ENCODE results near the gene CTPS1.

CTPS1 gene

DNA sequence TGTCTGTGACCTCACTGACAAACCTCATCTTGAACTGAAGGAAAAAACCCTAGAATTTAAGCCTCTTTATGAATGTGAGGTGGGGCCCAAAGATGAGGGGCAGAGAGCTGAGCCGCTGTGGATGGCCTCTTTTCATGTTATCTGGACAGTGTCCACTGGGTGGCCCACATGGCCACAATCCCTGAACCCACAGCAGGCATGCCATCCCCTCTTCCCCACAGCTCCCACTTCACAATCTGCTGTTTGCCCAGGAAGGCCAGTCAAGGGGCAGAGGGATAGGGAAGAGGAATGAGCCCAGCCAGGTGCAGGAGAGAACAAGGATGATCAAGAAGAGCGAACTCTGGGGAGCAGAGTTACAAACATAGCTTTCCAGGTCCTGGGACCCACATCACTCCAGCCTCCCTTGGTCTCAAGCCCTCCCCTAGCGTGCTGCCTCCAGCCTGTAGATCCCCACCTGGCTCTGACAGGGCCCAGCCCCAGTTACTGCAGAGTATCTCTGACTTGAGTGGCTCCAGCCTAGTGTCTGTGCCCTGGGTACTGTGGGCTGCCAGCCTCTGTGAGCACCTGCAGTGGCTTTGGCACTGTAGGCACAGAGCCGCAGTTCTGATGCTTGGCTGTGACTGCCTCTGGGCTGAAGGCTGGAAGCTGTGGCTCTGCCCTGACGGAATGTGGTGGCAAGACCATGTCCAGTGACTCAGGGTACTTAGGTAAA lies 43.9 kb downstream of the CTPS1 start:
- H3K36me3 ChIP-seq (ENCODE audit: insufficient read depth, low read length), result no peaks in the 10 kb centered on the region
- no peak overlapping the region for H2AFZ ChIP-seq (ENCODE audit: low read length, unreplicated experiment)
- H3K27me3 ChIP-seq (ENCODE audit: insufficient read depth, low read length), result no peaks in the 10 kb centered on the region
- H3K79me2 ChIP-seq (ENCODE audit: control insufficient read depth, insufficient read depth, low read length, unreplicated experiment), result no peaks in the 10 kb centered on the region
- H3K27ac ChIP-seq (ENCODE audit: low read depth, low read length), result no peak overlapping the region
- H3K4me1 ChIP-seq (ENCODE audit: control insufficient read depth, insufficient read depth, low read length, unreplicated experiment), result peaks cover 7% of the 10 kb centered on the region
- H3K4me3 ChIP-seq (ENCODE audit: low read depth, low read length), result no peak overlapping the region

DNA sequence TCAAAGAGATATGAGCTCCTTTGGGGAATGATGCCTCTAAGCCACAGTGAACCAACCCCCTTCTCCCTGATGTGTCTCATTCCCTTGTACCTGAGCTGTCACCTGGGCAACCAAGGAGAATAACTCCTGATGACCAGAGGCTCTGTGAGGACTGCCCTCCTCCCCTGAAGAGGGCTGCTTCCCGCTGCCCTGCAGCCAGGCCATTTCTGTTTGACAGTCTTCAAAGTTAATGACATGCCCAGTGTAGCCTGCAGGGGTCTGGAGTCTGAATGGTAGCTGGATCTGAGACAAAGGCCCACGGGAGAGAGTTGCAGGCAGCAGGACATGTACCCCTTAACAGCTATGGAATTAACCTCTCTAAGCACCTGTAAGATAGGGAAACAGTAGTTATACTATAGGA lies 45.5 kb downstream of the CTPS1 start:
- no peak overlapping the region for H3K27ac ChIP-seq (ENCODE audit: low read depth, low read length)
- H3K4me1 ChIP-seq (ENCODE audit: control insufficient read depth, insufficient read depth, low read length, unreplicated experiment), result peaks cover 7% of the 10 kb centered on the region
- H2AFZ ChIP-seq (ENCODE audit: low read length, unreplicated experiment), result no peak overlapping the region
- no peaks in the 10 kb centered on the region for H3K27me3 ChIP-seq (ENCODE audit: insufficient read depth, low read length)
- no peaks in the 10 kb centered on the region for H3K36me3 ChIP-seq (ENCODE audit: insufficient read depth, low read length)
- no peaks in the 10 kb centered on the region for H3K79me2 ChIP-seq (ENCODE audit: control insufficient read depth, insufficient read depth, low read length, unreplicated experiment)
- no peak overlapping the region for H3K4me3 ChIP-seq (ENCODE audit: low read depth, low read length)

DNA sequence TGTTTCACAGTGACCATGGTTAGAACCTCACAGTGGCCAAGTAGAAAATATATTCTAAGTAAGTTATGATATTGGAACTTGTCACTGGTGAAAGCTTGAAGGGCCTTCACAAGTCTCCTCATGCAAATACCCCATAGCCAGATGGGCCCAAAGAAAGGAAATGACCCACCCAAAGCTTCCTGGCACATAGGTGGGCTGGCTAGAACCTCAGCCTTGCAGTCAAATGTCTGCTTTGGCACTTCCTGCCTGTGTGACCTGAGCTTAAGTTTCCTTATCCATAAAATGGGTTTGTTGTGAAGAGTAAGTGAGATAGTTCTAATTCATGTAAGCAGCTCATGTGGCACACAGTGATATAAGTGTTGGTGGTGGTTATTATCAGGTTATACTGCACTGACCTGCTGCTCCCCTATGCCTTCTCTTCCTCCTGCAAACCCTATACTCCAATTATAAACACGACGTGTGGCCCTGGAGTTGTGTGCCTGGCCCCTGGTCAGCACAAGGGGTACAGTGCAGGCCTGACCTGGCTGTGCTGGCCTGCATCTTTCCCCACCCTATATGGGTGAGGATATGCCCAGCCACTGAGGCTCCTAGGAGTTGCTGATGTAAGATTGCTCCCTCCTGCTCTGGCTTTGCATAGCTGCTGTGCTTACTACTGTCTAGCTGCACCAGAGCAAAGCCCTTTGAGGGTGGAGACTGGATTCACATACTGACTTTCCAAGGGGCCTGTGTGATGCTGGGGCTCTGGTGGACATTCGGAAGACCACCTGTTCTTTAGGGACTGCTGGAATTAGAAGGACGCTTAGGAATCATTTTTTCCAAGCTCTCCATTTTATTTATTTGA lies 46.7 kb downstream of the CTPS1 start:
- Histone ChIP-seq H3K79me2 (ENCODE audit: control insufficient read depth, insufficient read depth, low read length, unreplicated experiment) (no peaks in the 10 kb centered on the region), H2AFZ (ENCODE audit: low read length, unreplicated experiment) (no peak overlapping the region), H3K4me1 (ENCODE audit: control insufficient read depth, insufficient read depth, low read length, unreplicated experiment) (peaks cover 7% of the 10 kb centered on the region), H3K27ac (ENCODE audit: low read depth, low read length) (no peak overlapping the region), H3K36me3 (ENCODE audit: insufficient read depth, low read length) (peaks cover 6% of the 10 kb centered on the region; the same call in 1 of the 2 replicates), H3K27me3 (ENCODE audit: insufficient read depth, low read length) (no peaks in the 10 kb centered on the region), H3K4me3 (ENCODE audit: low read depth, low read length) (no peak overlapping the region)

DNA sequence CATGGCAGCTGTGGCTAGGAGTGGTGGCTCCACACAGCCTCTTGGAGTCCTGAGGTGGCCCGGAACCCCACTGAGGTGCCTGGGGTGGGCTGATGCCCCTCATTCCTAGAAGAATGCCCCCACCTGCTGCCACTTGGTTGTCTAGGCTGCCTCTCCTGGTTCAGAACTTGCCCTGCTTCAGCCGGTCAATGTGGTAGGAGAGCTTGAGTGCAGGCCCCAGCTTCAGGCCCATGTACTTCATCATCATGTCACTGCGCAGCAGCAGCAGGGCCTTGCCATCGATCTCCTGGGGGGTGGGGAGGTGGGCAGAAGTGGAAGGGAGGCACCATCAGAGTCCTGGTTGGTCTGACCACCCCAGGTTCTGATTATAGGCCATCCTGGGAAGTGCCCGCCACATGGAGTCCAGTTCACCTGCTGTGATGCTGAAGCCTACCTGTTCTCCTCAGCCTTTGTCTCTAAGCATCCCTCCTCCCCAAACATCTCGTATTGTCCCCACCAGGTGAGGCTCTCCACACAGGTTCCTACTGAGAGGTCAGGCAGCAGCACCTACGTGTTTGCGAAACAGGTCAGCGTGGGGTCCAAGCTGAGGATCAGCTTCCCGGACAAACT lies 48.6 kb downstream of the CTPS1 start:
- Histone ChIP-seq H3K4me3 (ENCODE audit: low read depth, low read length) (no peak overlapping the region), H3K4me1 (ENCODE audit: control insufficient read depth, insufficient read depth, low read length, unreplicated experiment) (peaks cover 7% of the 10 kb centered on the region), H3K79me2 (ENCODE audit: control insufficient read depth, insufficient read depth, low read length, unreplicated experiment) (no peaks in the 10 kb centered on the region), H2AFZ (ENCODE audit: low read length, unreplicated experiment) (no peak overlapping the region), H3K27ac (ENCODE audit: low read depth, low read length) (no peak overlapping the region), H3K36me3 (ENCODE audit: insufficient read depth, low read length) (peaks cover 6% of the 10 kb centered on the region; the same call in 1 of the 2 replicates), H3K27me3 (ENCODE audit: insufficient read depth, low read length) (no peaks in the 10 kb centered on the region)

DNA sequence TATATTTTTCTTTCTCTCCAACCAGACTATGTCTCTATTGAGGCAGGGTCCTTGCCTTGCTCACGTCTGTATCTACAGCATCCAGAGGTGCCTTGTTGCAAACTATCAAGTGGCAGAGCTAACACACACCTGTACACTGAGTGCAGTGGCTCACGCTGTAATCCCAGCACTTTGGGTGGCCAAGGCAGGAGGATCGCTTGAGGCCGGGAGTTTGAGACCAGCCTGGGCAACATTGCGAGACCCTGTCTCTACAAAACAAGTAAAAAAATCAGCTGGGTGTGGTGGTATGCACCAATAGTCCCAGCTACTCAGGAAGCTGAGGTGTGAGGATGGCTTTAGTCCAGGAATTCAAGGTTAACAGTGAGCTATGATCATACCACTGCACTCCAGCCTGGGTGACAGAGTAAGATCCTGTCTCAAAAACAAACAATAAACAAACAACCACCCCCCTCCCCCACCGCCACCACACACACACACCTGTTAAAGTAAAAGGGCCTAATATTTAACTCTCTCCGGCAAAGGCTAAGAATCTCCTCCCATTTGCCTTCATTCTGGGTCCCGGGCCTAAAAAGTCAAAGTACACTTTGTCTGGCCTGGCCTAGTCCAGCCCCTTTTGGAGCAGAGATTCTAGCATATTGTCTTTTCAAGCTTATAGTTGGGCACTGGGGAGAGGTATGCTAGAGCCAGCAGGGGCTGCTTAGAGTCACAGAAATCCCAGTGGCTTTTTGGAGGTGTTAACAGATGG lies 51.5 kb downstream of the CTPS1 start:
- no peaks in the 10 kb centered on the region for H3K4me1 ChIP-seq (ENCODE audit: control insufficient read depth, insufficient read depth, low read length, unreplicated experiment)
- H3K27me3 ChIP-seq (ENCODE audit: insufficient read depth, low read length), result no peaks in the 10 kb centered on the region
- H2AFZ ChIP-seq (ENCODE audit: low read length, unreplicated experiment), result no peak overlapping the region
- H3K36me3 ChIP-seq (ENCODE audit: insufficient read depth, low read length), result peaks cover 11% of the 10 kb centered on the region; the same call in 1 of the 2 replicates
- H3K4me3 ChIP-seq (ENCODE audit: low read depth, low read length), result no peak overlapping the region
- no peaks in the 10 kb centered on the region for H3K79me2 ChIP-seq (ENCODE audit: control insufficient read depth, insufficient read depth, low read length, unreplicated experiment)
- no peak overlapping the region for H3K27ac ChIP-seq (ENCODE audit: low read depth, low read length)

DNA sequence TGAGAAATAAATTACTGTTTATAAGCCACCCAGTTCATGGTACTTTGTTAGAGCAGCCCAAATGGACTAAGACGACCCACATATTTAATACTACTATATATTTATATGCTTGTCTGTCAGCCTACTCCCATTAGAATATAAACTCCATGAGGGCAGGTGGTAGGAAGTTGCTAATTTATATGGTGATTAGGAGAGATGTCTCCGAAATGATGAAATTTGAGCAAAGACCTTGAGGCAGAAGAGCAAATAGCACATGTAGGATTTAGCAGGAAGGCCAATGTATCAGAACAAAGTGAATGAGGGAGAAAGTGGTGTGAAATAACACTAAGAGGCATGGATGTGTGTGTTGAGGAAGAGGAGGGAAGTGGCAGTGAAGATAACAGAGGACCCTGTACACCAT lies 52.7 kb downstream of the CTPS1 start:
- H3K36me3 ChIP-seq (ENCODE audit: insufficient read depth, low read length), result peaks cover 14% of the 10 kb centered on the region; the same call in 1 of the 2 replicates
- H3K27me3 ChIP-seq (ENCODE audit: insufficient read depth, low read length), result no peaks in the 10 kb centered on the region
- H3K4me3 ChIP-seq (ENCODE audit: low read depth, low read length), result no peak overlapping the region
- H2AFZ ChIP-seq (ENCODE audit: low read length, unreplicated experiment), result no peak overlapping the region
- H3K4me1 ChIP-seq (ENCODE audit: control insufficient read depth, insufficient read depth, low read length, unreplicated experiment), result no peaks in the 10 kb centered on the region
- H3K27ac ChIP-seq (ENCODE audit: low read depth, low read length), result no peak overlapping the region
- no peaks in the 10 kb centered on the region for H3K79me2 ChIP-seq (ENCODE audit: control insufficient read depth, insufficient read depth, low read length, unreplicated experiment)

DNA sequence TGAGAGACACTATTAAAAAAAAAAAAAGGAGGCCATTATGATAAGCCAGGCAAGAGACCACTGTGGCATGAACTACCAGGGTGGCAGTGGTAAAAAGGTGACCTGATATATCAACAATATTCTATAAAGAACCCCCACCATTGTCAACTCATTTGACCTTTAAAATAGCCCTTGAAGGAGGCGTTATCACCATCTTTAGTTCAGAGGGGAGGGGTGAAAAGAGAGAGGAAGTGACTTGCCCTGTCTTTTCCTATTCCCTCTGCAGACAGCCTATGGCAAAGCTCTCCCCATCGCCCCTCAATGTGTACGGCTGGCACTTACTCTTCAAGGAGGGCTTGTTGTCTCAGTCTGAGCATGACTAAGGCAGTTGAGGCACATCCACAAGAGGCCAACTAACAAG lies 53.8 kb downstream of the CTPS1 start:
- H3K27ac ChIP-seq (ENCODE audit: low read depth, low read length), result no peak overlapping the region
- H3K36me3 ChIP-seq (ENCODE audit: insufficient read depth, low read length), result peaks cover 16% of the 10 kb centered on the region; the same call in 1 of the 2 replicates
- no peak overlapping the region for H3K4me3 ChIP-seq (ENCODE audit: low read depth, low read length)

DNA sequence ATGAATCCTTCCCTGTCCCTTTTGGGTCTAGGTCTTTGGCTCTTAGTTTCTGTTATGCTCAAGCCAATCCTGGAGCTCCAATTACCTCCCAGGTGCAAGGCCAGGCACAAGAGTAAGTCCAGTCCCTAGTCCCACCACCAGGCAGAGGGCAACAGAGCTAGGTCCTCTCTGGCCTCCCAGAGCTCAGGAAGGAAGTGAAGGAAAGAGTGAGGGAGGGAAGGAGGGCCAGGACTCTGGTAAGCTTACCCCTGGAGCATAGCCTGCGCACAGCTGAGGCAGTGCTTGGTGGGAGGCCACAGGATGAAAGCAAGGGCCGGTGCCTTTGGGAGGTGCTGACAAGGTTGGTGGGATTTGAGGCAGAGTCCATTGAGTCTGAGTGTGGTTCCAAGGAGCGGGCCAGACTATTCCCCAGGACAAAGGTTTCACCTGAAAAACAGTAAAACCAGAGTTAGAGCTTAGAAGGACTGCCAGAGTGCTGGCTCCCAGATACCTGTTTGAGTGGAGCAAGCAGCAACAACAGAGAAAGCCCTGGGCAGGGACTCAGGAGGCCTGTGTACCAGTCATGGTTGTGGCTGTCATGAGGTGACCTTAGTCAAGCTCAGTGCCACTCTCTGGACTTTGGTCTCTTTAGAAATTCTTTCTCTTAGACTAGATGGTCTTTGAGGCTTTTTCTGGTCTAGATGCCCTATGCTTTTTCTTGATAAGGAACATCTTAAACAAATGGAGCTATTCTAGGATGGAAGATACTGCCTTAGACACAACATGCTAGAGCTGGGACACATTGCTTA lies 57.8 kb downstream of the CTPS1 start:
- H2AFZ ChIP-seq (ENCODE audit: low read length, unreplicated experiment), result no peak overlapping the region
- no peaks in the 10 kb centered on the region for H3K4me1 ChIP-seq (ENCODE audit: control insufficient read depth, insufficient read depth, low read length, unreplicated experiment)
- no peak overlapping the region for H3K4me3 ChIP-seq (ENCODE audit: low read depth, low read length)
- H3K27ac ChIP-seq (ENCODE audit: low read depth, low read length), result no peak overlapping the region
- H3K27me3 ChIP-seq (ENCODE audit: insufficient read depth, low read length), result no peaks in the 10 kb centered on the region
- peaks cover 18% of the 10 kb centered on the region; the same call in 1 of the 2 replicates for H3K36me3 ChIP-seq (ENCODE audit: insufficient read depth, low read length)
- H3K79me2 ChIP-seq (ENCODE audit: control insufficient read depth, insufficient read depth, low read length, unreplicated experiment), result no peaks in the 10 kb centered on the region

More for the DNA sequence above, 53.8 kb downstream of the CTPS1 start:
- no peak overlapping the region for H2AFZ ChIP-seq (ENCODE audit: low read length, unreplicated experiment)
- H3K4me1 ChIP-seq (ENCODE audit: control insufficient read depth, insufficient read depth, low read length, unreplicated experiment), result no peaks in the 10 kb centered on the region
- no peaks in the 10 kb centered on the region for H3K79me2 ChIP-seq (ENCODE audit: control insufficient read depth, insufficient read depth, low read length, unreplicated experiment)
- no peaks in the 10 kb centered on the region for H3K27me3 ChIP-seq (ENCODE audit: insufficient read depth, low read length)

DNA sequence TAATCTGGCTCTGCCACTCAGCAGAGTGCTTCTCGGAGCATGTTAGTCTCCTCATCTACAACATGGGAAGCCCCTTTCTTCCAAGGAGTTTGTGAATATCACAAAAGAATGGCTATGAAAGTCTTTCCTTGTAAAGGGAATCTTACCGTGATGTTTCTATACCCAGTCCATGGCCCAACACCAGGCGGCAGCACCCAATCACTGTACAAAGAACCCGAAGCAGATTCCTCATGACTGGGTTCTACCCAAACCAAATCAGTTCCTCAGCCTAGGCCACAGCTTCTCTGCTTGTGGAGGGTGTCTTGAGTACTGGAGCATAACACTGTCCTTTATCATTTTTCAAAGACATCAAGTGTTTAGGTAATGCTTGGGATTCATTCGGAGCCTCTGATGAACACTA lies 58.6 kb downstream of the CTPS1 start:
- H3K27me3 ChIP-seq (ENCODE audit: insufficient read depth, low read length), result no peaks in the 10 kb centered on the region
- H2AFZ ChIP-seq (ENCODE audit: low read length, unreplicated experiment), result no peak overlapping the region
- no peak overlapping the region for H3K27ac ChIP-seq (ENCODE audit: low read depth, low read length)
- H3K4me1 ChIP-seq (ENCODE audit: control insufficient read depth, insufficient read depth, low read length, unreplicated experiment), result no peaks in the 10 kb centered on the region
- no peaks in the 10 kb centered on the region for H3K79me2 ChIP-seq (ENCODE audit: control insufficient read depth, insufficient read depth, low read length, unreplicated experiment)
- H3K4me3 ChIP-seq (ENCODE audit: low read depth, low read length), result no peak overlapping the region
- H3K36me3 ChIP-seq (ENCODE audit: insufficient read depth, low read length), result peaks cover 18% of the 10 kb centered on the region; the same call in 1 of the 2 replicates
